ENCODE measurements around the gene ANKRD34A. TPM values are rescaled to one million over a fixed set of nuclear protein-coding genes. Genes with fewer than 3 reads are reported as not detected.

Gene ANKRD34A
- total and polyA plus RNA-seq, 2 experiments from 2014 or later: 0.16 to 0.35 TPM

DNA sequence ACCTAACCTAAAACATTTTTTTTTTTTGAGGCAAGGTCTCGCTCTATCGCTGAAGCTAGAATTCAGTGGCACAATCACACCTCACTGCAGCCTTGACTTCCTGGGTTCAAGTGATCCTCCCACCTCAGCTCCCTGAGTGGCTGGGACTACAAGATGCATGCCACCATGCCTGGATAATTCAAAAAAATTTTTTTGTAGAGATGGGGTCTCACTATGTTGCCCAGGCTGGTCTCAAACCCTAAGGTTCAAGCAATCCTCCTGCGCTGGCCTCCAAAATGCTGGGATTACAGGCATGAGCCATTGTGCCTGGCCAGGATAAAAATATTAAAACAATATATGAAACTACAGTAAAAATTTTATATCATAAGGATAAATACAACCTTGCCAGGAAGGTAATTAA lies 11.5 kb downstream of the ANKRD34A start:
- ATAC-seq: no peak
- DNase-seq (ENCODE audit: low spot score): no peak
- Histone ChIP-seq H3K36me3 (ENCODE audit: insufficient read depth) (no peaks in the 10 kb centered on the region), H3K27me3 (ENCODE audit: insufficient read depth) (peaks cover 43% of the 10 kb centered on the region), H3K4me1 (ENCODE audit: insufficient read depth) (peaks cover 9% of the 10 kb centered on the region), H3K79me2 (replicated peaks; ENCODE audit: insufficient read depth) (no peaks in the 10 kb centered on the region), H3K27ac (ENCODE audit: low read depth) (no peak overlapping the region), H4K20me1 (replicated peaks; ENCODE audit: insufficient read depth) (no peaks in the 10 kb centered on the region), H3K9me2 (ENCODE audit: insufficient read depth) (no peaks in the 10 kb centered on the region), H3K4me3 (no peak overlapping the region), H3K4me2 (no peak overlapping the region), H2AFZ (no peak overlapping the region), H3F3A (replicated peaks; ENCODE audit: low read depth) (no peaks in the 10 kb centered on the region; the same call in 1 of the 2 replicates)
- TF ChIP-seq EZH2 (IDR thresholded peaks at IDR 0.05; ENCODE audit: low read depth, unreplicated experiment): no peak
- TF ChIP-seq, protein P1, sequence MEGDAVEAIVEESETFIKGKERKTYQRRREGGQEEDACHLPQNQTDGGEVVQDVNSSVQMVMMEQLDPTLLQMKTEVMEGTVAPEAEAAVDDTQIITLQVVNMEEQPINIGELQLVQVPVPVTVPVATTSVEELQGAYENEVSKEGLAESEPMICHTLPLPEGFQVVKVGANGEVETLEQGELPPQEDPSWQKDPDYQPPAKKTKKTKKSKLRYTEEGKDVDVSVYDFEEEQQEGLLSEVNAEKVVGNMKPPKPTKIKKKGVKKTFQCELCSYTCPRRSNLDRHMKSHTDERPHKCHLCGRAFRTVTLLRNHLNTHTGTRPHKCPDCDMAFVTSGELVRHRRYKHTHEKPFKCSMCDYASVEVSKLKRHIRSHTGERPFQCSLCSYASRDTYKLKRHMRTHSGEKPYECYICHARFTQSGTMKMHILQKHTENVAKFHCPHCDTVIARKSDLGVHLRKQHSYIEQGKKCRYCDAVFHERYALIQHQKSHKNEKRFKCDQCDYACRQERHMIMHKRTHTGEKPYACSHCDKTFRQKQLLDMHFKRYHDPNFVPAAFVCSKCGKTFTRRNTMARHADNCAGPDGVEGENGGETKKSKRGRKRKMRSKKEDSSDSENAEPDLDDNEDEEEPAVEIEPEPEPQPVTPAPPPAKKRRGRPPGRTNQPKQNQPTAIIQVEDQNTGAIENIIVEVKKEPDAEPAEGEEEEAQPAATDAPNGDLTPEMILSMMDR (conservative IDR thresholded peaks at IDR 0.05; ENCODE audit: low read depth in 2 of 2): no peak
- TF ChIP-seq STAT1 (IDR thresholded peaks at IDR 0.05; ENCODE audit: unreplicated experiment): no peak
- no peak for TF ChIP-seq JUNB (IDR thresholded peaks at IDR 0.05; ENCODE audit: unreplicated experiment)
- TF ChIP-seq, protein P2, sequence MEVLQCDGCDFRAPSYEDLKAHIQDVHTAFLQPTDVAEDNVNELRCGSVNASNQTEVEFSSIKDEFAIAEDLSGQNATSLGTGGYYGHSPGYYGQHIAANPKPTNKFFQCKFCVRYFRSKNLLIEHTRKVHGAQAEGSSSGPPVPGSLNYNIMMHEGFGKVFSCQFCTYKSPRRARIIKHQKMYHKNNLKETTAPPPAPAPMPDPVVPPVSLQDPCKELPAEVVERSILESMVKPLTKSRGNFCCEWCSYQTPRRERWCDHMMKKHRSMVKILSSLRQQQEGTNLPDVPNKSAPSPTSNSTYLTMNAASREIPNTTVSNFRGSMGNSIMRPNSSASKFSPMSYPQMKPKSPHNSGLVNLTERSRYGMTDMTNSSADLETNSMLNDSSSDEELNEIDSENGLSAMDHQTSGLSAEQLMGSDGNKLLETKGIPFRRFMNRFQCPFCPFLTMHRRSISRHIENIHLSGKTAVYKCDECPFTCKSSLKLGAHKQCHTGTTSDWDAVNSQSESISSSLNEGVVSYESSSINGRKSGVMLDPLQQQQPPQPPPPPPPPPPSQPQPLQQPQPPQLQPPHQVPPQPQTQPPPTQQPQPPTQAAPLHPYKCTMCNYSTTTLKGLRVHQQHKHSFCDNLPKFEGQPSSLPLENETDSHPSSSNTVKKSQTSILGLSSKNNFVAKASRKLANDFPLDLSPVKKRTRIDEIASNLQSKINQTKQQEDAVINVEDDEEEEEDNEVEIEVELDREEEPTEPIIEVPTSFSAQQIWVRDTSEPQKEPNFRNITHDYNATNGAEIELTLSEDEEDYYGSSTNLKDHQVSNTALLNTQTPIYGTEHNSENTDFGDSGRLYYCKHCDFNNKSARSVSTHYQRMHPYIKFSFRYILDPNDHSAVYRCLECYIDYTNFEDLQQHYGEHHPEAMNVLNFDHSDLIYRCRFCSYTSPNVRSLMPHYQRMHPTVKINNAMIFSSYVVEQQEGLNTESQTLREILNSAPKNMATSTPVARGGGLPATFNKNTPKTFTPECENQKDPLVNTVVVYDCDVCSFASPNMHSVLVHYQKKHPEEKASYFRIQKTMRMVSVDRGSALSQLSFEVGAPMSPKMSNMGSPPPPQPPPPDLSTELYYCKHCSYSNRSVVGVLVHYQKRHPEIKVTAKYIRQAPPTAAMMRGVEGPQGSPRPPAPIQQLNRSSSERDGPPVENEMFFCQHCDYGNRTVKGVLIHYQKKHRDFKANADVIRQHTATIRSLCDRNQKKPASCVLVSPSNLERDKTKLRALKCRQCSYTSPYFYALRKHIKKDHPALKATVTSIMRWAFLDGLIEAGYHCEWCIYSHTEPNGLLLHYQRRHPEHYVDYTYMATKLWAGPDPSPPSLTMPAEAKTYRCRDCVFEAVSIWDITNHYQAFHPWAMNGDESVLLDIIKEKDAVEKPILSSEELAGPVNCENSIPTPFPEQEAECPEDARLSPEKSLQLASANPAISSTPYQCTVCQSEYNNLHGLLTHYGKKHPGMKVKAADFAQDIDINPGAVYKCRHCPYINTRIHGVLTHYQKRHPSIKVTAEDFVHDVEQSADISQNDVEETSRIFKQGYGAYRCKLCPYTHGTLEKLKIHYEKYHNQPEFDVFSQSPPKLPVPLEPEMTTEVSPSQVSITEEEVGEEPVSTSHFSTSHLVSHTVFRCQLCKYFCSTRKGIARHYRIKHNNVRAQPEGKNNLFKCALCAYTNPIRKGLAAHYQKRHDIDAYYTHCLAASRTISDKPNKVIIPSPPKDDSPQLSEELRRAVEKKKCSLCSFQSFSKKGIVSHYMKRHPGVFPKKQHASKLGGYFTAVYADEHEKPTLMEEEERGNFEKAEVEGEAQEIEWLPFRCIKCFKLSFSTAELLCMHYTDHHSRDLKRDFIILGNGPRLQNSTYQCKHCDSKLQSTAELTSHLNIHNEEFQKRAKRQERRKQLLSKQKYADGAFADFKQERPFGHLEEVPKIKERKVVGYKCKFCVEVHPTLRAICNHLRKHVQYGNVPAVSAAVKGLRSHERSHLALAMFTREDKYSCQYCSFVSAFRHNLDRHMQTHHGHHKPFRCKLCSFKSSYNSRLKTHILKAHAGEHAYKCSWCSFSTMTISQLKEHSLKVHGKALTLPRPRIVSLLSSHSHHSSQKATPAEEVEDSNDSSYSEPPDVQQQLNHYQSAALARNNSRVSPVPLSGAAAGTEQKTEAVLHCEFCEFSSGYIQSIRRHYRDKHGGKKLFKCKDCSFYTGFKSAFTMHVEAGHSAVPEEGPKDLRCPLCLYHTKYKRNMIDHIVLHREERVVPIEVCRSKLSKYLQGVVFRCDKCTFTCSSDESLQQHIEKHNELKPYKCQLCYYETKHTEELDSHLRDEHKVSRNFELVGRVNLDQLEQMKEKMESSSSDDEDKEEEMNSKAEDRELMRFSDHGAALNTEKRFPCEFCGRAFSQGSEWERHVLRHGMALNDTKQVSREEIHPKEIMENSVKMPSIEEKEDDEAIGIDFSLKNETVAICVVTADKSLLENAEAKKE (CRISPR knock-in tag; IDR thresholded peaks at IDR 0.05): no peak
- TF ChIP-seq ZNF331 (CRISPR knock-in tag; IDR thresholded peaks at IDR 0.05; ENCODE audit: low read depth): no peak
- TF ChIP-seq, protein P3, sequence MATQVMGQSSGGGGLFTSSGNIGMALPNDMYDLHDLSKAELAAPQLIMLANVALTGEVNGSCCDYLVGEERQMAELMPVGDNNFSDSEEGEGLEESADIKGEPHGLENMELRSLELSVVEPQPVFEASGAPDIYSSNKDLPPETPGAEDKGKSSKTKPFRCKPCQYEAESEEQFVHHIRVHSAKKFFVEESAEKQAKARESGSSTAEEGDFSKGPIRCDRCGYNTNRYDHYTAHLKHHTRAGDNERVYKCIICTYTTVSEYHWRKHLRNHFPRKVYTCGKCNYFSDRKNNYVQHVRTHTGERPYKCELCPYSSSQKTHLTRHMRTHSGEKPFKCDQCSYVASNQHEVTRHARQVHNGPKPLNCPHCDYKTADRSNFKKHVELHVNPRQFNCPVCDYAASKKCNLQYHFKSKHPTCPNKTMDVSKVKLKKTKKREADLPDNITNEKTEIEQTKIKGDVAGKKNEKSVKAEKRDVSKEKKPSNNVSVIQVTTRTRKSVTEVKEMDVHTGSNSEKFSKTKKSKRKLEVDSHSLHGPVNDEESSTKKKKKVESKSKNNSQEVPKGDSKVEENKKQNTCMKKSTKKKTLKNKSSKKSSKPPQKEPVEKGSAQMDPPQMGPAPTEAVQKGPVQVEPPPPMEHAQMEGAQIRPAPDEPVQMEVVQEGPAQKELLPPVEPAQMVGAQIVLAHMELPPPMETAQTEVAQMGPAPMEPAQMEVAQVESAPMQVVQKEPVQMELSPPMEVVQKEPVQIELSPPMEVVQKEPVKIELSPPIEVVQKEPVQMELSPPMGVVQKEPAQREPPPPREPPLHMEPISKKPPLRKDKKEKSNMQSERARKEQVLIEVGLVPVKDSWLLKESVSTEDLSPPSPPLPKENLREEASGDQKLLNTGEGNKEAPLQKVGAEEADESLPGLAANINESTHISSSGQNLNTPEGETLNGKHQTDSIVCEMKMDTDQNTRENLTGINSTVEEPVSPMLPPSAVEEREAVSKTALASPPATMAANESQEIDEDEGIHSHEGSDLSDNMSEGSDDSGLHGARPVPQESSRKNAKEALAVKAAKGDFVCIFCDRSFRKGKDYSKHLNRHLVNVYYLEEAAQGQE (IDR thresholded peaks at IDR 0.05; ENCODE audit: unreplicated experiment): no peak
- no peak for TF ChIP-seq ETS1 (IDR thresholded peaks at IDR 0.05)
- TF ChIP-seq POLR2AphosphoS5 (IDR thresholded peaks at IDR 0.05; ENCODE audit: low read depth): no peak
- no peak for TF ChIP-seq EZH2phosphoT487 (IDR thresholded peaks at IDR 0.05; ENCODE audit: unreplicated experiment)
- TF ChIP-seq ZNF114 (CRISPR knock-in tag; IDR thresholded peaks at IDR 0.05): no peak
- no peak for TF ChIP-seq NANOG (IDR thresholded peaks at IDR 0.05; ENCODE audit: borderline replicate concordance)
- TF ChIP-seq CREB1 (CRISPR knock-in tag; IDR thresholded peaks at IDR 0.05; ENCODE audit: low read depth): no peak
- H3K9me3 Mint-ChIP-seq: no peaks in the 10 kb centered on the region
- peaks cover 15% of the 10 kb centered on the region for H3K4me1 Mint-ChIP-seq
- H3K4me3 Mint-ChIP-seq: no peak overlapping the region
- peaks cover 15% of the 10 kb centered on the region for H3K27me3 Mint-ChIP-seq (ENCODE audit: insufficient read depth, low read depth, poor library complexity)
- H3K27ac Mint-ChIP-seq: no peak overlapping the region
- H3K36me3 Mint-ChIP-seq (ENCODE audit: low read depth): no peaks in the 10 kb centered on the region; the same call in 2 of the 3 replicates
